Peyer's patch (tissue), 4 donors: ENCODE measurements around the gene GADL1. TPM values are rescaled to one million over a fixed set of nuclear protein-coding genes. Genes with fewer than 3 reads are reported as not detected.

ENCODE experiments used
- DNase-seq, 3 donors: peaks; one replicate each; pipeline ENCODE4 v3.0.0-alpha.2; 2017 to 2019
- H3K27ac ChIP-seq, 4 donors: fragments of 200-600 bp; sonication (generic); one replicate each; pipeline ENCODE4 v1.5.1; 2016 to 2019
- H3K27me3 ChIP-seq, 2 donors: fragments of 200-600 bp; sonication (generic); one replicate each; pipeline ENCODE4 v1.5.1; 2019
- H3K36me3 ChIP-seq, 3 donors: fragments of 200-600 bp; sonication (generic); one replicate each; pipeline ENCODE4 v1.5.1; 2016 to 2019
- H3K4me1 ChIP-seq, 4 donors: fragments of 200-600 bp; sonication (generic); one replicate each; pipeline ENCODE4 v1.5.1; 2016 to 2019
- H3K4me3 ChIP-seq, 4 donors: fragments of 200-600 bp; sonication (generic); 1 replicate in 3 of 4; 2 replicates in 1 of 4; pipeline ENCODE4 v1.5.1; 2016 to 2019; ENCODE audit warnings: mild to moderate bottlenecking in 1 of 4
- H3K9me3 ChIP-seq, 4 donors: fragments of 200-600 bp; sonication (generic); one replicate each; pipeline ENCODE4 v1.5.1; 2016 to 2019; ENCODE audit warnings: mild to moderate bottlenecking in 1 of 4
- POLR2A ChIP-seq, 2 donors: fragments of 450-650 bp; IDR thresholded peaks; one replicate each; pipeline ENCODE4 v1.5.1; 2017; ENCODE audit warnings: antibody characterized with exemption in 2 of 2, mild to moderate bottlenecking in 2 of 2, moderate library complexity in 2 of 2
- total RNA-seq, 4 donors: library from RNA; depleted of rRNA; stranded (reverse); fragments of >200 nt; gene quantifications; one replicate each; pipeline ENCODE4 v1.1.0, GENCODE V29; 2016
- TF ChIP-seq, protein P1 (sequence below), 6 experiments: fragments of 450-650 bp in 4 of 6; fragments of 200-600 bp in 2 of 6; sonication (generic) in 1 of 6; IDR thresholded peaks; one replicate each; pipeline ENCODE4 v1.5.1; 2017 to 2019; ENCODE audit warnings: antibody characterized with exemption in 6 of 6, mild to moderate bottlenecking in 3 of 6, moderate library complexity in 1 of 6

The GADL1 gene
- total RNA-seq, 4 donors from 2014 or later: not detected

DNA sequence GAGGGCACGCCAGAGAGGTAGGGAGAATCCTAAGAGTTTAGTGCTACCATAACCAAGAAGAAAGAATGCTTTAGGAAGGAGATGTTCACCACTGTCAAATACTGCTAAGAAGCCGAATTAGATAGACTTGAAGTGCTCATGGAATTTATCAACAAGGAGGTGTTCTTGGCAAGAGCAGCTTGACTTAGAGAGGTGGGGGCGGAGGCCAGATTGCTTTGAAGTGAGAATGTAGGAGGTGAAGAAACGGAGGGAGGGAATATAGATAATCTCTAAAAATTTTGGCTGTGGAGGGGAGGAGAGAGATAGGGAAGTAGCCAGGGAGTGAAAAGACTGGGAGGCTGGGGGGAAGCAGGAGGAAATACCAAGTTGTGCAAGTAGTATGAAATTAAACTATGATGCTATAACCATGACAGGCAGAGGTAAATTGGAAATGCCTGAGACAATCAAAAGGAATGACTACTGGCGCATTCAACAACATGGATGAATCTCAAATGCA is 35.5 kb downstream of the GADL1 start:
- no peaks in the 10 kb centered on the region for H3K27me3 ChIP-seq
- DNase-seq: no peak
- no peak overlapping the region for H3K4me3 ChIP-seq
- H3K36me3 ChIP-seq: no peaks in the 10 kb centered on the region
- TF ChIP-seq POLR2A (IDR thresholded peaks at IDR 0.05): no peak
- no peaks in the 10 kb centered on the region for H3K9me3 ChIP-seq
- no peak overlapping the region for H3K27ac ChIP-seq
- no peaks in the 10 kb centered on the region for H3K4me1 ChIP-seq

DNA sequence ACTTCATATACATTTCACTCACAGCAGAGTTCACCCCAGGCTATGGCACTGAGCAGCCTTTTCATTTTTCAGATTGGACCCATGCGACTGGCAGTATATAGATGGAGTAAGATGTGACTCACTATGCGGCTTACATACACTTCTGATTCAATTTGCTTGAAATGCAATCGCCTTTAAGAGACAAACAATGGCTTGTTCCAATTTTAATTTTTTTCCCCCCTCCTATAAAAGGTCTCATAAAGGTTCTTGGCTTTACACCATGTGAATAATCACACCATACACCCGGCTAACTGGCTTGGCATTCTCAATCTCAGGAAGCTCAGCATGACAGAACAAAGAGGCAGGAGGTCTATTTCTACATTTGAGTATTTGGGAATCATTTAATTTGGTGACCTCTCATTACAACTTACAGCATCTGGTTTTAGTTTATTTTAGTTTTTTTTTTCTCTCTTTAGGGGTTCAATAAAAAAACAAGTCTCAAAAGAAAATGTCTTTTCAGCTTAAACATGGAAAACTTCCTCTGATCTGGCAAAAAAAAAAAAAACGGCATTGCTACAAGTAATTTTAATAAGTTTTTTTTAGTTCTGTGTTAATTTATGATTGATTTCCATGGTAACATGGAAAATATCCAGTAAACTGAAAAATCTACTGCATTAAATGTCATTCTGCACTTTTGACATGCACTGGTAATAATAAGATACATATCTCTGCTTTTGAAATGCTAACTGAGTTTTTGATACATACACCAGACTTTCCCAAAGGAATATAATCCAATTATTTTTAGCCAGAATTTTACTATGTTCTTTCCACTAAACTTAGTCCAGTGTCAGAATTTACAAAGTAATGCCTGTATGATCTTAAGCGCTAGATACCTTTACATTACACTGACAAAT is 38.8 kb downstream of the GADL1 start:
- Histone ChIP-seq H3K9me3 (no peaks in the 10 kb centered on the region), H3K4me1 (no peaks in the 10 kb centered on the region), H3K27ac (no peak overlapping the region), H3K4me3 (no peak overlapping the region), H3K36me3 (no peaks in the 10 kb centered on the region), H3K27me3 (no peaks in the 10 kb centered on the region)
- no peak for TF ChIP-seq POLR2A (IDR thresholded peaks at IDR 0.05)
- TF ChIP-seq, protein P1, sequence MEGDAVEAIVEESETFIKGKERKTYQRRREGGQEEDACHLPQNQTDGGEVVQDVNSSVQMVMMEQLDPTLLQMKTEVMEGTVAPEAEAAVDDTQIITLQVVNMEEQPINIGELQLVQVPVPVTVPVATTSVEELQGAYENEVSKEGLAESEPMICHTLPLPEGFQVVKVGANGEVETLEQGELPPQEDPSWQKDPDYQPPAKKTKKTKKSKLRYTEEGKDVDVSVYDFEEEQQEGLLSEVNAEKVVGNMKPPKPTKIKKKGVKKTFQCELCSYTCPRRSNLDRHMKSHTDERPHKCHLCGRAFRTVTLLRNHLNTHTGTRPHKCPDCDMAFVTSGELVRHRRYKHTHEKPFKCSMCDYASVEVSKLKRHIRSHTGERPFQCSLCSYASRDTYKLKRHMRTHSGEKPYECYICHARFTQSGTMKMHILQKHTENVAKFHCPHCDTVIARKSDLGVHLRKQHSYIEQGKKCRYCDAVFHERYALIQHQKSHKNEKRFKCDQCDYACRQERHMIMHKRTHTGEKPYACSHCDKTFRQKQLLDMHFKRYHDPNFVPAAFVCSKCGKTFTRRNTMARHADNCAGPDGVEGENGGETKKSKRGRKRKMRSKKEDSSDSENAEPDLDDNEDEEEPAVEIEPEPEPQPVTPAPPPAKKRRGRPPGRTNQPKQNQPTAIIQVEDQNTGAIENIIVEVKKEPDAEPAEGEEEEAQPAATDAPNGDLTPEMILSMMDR (IDR thresholded peaks at IDR 0.05): no peak
- DNase-seq: no peak

DNA sequence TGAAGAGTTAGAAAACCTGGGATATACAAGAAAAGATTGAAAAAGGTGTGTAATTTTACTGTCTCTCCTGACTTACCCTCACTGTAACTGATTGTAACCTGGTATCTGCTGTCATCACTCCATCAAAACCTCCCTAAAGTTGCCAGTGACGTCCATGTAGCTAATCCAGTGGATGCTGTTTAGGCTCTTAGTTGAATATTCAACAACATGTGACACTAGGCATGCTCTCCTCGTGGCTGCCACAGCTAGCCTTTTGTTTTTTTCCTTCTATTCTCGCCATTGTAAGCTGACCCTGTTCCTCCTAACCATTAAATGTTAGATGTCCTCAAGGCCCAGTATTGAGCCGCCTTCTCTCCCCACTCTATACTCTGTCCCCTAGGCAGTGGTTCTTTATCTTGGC is 41.6 kb downstream of the GADL1 start:
- no peaks in the 10 kb centered on the region for H3K9me3 ChIP-seq
- H3K4me3 ChIP-seq: no peak overlapping the region
- no peaks in the 10 kb centered on the region for H3K27me3 ChIP-seq
- H3K27ac ChIP-seq: no peak overlapping the region
- no peaks in the 10 kb centered on the region for H3K4me1 ChIP-seq
- no peak for TF ChIP-seq POLR2A (IDR thresholded peaks at IDR 0.05)
- TF ChIP-seq, protein P1 (IDR thresholded peaks at IDR 0.05): no peak
- DNase-seq: no peak
- H3K36me3 ChIP-seq: no peaks in the 10 kb centered on the region

DNA sequence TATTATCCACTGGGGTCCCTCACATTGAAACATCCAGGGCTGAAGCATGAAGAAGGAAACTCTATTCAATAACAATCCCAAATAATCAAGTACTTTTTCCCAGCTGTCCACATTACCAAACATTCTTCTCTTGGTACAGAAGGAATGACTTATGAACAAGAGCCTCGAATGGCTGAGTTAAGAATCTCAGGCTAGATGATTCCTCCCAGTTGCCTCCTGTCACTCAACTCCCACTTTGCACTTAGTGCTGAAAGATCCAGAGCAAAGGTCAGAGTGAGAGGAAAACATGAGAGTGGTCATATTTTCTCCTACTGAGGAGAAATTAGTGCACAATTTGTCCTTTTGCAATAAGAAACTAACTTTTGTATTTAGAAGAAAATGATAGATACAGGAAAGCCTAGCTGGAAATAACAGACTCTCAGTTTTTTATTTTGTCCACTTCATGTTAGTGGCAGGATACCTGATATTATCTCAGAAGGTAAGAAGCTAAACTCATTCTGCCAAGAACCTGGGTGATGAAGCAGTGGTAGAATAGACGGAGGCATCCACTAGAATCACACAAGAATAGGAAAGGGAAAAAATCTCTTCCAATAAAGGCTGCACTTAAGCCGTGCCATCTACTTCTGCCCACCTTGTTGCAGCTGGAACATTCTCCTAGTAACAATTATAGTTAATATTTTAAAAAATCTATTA is 46.2 kb downstream of the GADL1 start:
- no peak for TF ChIP-seq POLR2A (IDR thresholded peaks at IDR 0.05)
- TF ChIP-seq, protein P1 (IDR thresholded peaks at IDR 0.05): no peak
- no peak overlapping the region for H3K4me3 ChIP-seq
- H3K9me3 ChIP-seq: no peaks in the 10 kb centered on the region
- H3K4me1 ChIP-seq: no peaks in the 10 kb centered on the region
- no peak overlapping the region for H3K27ac ChIP-seq
- H3K36me3 ChIP-seq: no peaks in the 10 kb centered on the region
- no peaks in the 10 kb centered on the region for H3K27me3 ChIP-seq
- DNase-seq: no peak

DNA sequence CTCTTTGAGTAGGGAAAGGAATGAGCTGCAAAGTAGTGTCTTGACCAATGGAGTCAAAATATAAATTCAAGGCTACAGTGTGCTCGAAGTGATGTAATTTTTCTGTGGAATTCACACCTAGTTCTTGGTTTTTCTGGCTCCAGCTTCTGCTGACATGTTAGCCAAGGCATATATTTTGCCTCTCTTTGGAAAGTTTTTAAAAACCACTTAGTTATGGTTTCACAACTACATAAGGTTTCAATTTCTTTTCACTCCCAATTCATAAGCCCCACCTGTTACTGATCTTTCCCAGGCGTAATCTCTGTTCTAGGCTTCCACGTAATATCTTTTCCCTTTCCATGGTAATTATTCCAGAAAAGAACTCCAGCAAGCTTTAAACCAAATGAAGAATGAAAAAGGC is 46.9 kb downstream of the GADL1 start:
- Histone ChIP-seq H3K27me3 (no peaks in the 10 kb centered on the region), H3K27ac (no peak overlapping the region), H3K4me1 (no peaks in the 10 kb centered on the region), H3K9me3 (no peaks in the 10 kb centered on the region), H3K4me3 (no peak overlapping the region), H3K36me3 (no peaks in the 10 kb centered on the region)
- DNase-seq: no peak
- no peak for TF ChIP-seq POLR2A (IDR thresholded peaks at IDR 0.05)
- TF ChIP-seq, protein P1 (IDR thresholded peaks at IDR 0.05): no peak

DNA sequence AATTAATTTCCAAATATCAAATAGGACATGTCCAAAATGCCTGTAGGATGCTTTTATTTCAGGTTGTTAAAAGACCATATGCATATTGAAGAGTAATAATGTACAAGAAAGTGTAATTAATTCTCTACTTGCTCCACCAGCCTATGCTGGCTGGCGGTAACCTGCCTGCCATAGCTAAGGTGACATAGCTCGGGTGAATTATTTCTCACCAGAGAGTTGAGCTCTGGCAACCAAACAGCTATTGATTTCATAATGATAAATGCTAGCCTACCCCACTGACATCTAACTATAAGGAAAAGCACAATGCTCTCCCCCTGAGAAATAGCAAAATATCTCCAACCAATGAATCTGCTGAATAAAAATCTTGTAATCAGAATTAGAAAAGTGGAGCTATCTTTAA is 48.9 kb downstream of the GADL1 start:
- Histone ChIP-seq H3K4me3 (no peak overlapping the region), H3K9me3 (no peaks in the 10 kb centered on the region), H3K27me3 (no peaks in the 10 kb centered on the region), H3K4me1 (no peaks in the 10 kb centered on the region), H3K27ac (no peak overlapping the region), H3K36me3 (no peaks in the 10 kb centered on the region)
- no peak for DNase-seq
- no peak for TF ChIP-seq POLR2A (IDR thresholded peaks at IDR 0.05)
- TF ChIP-seq, protein P1 (IDR thresholded peaks at IDR 0.05): no peak
